GM21576 (cell line): ENCODE results near the gene PPP2R2B.

Experiments used
- ATAC-seq: cut with Tn5 transposase; IDR thresholded peaks from one replicate; pipeline ENCODE4 v1.9.1; 2021; ENCODE audit warnings: mild to moderate bottlenecking, moderate library complexity; ENCODE audit not compliant: unreplicated experiment

PPP2R2B gene

GRCh38 chr5:146707316-146707715 is 171.2 kb downstream of the PPP2R2B start:
- no peak for ATAC-seq

- no peak for ATAC-seq
Measured at GRCh38 chr5:146706321-146706972, 172.1 kb downstream of the PPP2R2B start.

- ATAC-seq, result no peak
Measured at GRCh38 chr5:146704949-146705665, 173.4 kb downstream of the PPP2R2B start.

DNA sequence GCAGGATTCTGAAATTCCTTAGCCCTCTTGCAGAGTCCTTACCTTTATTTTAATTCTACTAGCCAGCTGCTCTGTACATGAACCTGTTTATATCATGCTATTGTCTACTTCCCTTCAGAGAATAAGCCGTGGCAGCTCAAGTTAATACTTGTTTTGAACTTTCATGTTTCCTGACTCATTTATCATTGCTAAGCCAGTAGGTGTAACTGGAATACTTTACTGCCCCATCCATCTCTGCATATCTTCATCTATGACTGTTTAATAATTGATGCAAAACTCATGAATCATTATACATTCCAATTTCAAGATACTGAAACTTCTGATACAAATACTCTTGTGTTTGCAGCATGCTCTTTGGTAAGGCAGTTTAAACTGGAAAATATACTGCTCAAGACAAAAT is 174.7 kb downstream of the PPP2R2B start:
- ATAC-seq, result no peak

DNA sequence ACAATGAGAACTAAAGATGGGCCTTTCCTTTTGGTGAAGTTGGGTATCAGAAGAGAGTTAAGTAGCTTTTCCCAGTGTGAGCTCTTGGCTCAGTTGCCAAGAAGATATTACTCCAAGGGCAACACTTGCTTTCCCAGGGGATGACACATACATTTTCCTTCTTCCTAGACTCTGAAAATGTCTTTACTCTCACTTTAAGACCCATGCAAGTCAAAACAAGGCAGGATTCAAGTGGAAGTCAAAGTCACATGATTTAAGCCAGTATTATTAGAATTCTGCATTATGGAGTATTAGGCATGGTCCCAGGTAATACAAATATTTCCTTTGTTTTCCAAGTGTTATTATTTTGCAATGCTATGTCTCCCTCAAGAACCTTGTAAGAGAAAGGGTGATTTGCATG is 175.1 kb downstream of the PPP2R2B start:
- ATAC-seq, result no peak

DNA sequence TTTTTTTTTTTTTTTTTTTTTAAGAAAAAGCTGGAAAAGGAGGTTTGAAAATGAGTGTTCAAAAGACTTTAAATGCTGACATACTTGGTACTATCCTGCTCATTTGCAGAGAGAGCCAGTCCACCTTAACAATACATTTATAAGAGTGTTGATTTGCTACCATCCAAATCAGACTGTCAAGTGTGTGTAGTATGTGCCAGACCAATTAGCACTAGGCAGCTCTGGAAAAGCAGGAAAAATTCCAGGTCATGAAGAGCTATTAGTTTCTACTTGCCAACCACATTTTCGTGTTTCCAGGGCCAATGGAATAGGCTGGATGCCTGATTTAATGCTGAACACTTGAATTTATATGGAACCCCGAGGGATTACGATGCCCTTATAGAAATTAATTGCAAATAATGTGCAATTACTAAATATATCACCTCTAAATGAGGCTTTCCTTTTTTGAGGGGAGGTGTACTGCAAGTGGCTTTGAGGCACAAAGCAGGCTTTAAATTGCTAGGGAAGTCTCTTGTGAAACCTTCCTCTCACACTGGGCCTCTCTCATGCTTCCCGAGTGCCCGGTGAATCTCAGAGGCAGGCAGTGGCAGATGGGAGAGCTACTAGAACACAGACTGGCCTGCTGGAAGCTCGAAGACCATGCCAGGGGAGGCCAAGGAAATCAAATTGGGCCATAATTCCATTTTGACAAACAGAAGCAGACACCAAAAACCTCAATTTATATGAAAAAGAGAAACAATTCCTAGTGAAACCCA is 178.7 kb downstream of the PPP2R2B start:
- no peak for ATAC-seq

DNA sequence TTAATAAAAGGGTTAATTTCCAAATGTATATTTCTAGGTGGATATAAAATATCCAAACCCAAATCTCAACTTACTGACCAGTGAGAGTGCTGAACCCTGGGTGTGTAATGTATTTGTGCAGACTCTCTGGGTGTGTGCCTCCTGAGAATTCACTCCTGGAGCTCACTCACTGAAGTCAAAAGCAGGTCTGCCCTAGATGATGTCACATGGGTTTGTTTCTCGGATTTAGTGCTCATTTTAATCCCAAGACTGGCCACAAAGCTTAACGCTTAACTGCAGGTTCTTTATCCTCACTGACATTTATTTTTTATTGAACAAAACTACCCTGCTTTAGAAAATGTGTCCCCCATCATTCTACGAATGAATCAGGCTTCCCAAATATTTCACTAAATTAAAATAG is 179.4 kb downstream of the PPP2R2B start:
- ATAC-seq, result no peak

DNA sequence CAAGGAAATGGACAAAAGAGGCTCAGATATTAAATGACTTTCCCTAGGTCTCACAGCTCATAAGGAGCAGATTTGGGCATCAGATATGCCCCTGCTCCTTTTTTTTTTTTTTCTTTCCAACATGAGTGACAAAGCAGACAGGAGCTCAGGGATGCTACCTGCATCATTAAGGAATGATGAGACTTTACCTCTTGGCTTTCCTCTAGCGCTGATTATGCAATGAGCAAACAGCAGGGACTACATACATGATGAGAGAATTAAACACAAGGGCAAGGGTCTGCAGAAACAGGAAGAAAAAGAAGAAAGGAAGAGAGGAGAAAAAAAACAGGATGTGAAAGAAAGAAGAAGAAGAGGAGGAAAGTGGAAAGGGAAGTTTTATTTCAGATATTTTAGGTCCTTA is 179.9 kb downstream of the PPP2R2B start:
- ATAC-seq, result no peak

GRCh38 chr5:146697211-146697610 is 181.3 kb downstream of the PPP2R2B start:
- no peak for ATAC-seq

- ATAC-seq, result no peak
Measured at GRCh38 chr5:146695646-146696045, 182.9 kb downstream of the PPP2R2B start.

- ATAC-seq, result no peak
Measured at GRCh38 chr5:146690880-146691355, 187.6 kb downstream of the PPP2R2B start.

- no peak for ATAC-seq
Measured at GRCh38 chr5:146687630-146688029, 190.9 kb downstream of the PPP2R2B start.

DNA sequence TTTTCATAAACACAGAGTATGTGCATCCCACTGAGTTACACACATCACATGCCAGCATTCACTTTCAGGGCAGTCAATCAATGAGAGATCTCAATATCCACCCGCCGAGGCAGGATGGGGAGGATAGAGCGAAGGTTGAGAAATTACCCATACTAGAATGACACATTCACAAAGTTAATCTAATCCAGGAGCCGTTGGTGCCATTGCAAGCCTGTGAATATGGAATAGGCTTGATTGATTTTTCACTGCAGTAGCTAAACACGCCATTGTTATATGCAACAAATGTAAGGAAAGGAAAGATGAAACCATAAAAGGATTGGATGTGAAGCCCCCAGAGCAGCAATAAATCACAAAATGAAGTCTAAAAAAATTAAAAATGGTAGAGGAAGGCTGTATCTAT is 194.7 kb downstream of the PPP2R2B start:
- ATAC-seq, result no peak

DNA sequence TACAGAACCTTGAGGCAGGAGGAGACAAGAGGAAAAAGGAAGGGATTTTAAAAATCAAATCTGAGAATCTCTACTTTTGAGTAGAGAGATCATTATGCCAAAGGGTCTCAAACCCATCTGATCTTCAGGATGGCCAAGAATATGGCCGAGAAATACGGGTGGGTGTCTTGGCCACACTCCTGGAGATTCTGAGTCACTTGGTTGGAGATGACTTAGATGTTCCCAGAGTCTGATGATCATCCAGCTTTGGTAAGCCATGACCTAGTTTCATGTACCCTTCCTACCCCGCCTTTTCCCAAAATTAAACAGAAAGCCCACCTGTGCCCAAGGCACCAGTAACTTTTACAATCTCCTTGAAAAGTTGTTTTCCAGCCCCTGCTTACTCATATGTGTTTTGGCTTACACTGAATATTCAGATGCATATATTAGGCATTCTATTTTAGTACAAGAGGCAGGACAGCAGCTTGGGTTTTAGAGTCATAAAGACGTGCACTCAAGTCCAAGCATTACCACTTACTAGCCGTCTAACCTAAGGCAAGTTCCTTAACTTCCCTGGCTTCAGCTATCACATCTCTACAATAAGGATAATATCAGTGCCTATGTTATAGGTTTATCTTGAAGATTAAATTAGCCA is 195.5 kb downstream of the PPP2R2B start:
- ATAC-seq, result no peak

- no peak for ATAC-seq
Measured at GRCh38 chr5:146681585-146682105, 196.9 kb downstream of the PPP2R2B start.

- ATAC-seq, result no peak
Measured at GRCh38 chr5:146680846-146681584, 197.5 kb downstream of the PPP2R2B start.

DNA sequence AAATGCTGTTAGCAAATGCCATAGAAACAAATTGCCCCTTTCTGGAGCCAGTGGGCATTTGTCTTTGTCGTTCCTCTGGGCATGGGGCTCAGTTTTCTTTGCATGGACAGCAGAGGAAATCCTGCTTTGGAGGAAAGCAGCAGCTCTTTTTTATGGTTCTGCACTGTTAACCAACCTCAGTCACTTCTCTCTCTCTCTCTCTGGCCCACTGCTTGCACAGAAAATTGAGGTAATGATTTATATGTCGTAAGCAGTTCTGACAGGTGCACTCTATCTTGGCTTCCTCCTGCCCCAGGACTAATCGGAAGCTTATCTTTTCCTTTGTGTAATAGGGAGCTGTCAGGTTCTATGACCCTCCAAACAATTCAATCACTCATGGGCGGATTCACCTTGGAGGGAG is 202.9 kb downstream of the PPP2R2B start:
- no peak for ATAC-seq

DNA sequence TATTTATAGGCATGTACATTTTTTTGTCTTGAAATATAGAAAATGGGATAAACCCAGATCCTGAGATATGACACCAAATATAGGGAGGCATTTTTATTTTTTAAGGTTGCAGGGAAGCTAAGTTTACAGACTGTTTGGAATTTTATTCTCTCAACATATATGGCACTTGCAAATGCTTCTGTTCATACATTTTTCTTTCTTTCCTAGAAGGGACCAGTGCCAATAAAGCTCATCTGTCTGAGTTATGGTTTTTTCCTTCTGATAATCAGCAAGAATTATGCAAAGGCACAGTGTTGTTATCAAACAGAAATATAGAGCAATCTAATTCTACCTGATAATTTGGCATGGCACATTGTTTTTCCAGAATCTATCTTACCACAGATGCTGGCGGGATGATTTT is 205.7 kb downstream of the PPP2R2B start:
- ATAC-seq, result no peak

- no peak for ATAC-seq
Measured at GRCh38 chr5:146671561-146672295, 206.8 kb downstream of the PPP2R2B start.

DNA sequence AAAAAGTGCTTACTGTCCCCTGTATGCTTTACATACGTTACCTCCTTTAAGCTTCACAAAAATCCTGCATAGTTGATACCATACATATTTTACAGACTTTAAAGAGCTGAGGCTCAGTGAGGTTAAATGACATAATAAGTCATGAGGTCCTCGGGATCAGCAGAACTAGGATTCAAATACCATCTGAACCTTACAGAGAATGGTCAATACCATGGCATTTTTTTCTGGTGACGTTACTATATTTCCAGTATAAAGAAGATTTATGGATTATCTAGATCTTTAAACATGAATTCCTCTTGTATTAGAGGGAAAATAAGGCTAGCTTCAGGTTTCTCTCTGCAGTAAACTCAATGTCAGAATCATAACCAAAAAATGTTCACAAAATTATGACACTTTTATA is 208.9 kb downstream of the PPP2R2B start:
- ATAC-seq, result no peak
